Measurements from ENCODE around the gene CNIH3.

CNIH3 gene

GRCh38 chr1:224766266-224766665 lies 150.1 kb downstream of the CNIH3 start:
- TF ChIP-seq, protein P1, sequence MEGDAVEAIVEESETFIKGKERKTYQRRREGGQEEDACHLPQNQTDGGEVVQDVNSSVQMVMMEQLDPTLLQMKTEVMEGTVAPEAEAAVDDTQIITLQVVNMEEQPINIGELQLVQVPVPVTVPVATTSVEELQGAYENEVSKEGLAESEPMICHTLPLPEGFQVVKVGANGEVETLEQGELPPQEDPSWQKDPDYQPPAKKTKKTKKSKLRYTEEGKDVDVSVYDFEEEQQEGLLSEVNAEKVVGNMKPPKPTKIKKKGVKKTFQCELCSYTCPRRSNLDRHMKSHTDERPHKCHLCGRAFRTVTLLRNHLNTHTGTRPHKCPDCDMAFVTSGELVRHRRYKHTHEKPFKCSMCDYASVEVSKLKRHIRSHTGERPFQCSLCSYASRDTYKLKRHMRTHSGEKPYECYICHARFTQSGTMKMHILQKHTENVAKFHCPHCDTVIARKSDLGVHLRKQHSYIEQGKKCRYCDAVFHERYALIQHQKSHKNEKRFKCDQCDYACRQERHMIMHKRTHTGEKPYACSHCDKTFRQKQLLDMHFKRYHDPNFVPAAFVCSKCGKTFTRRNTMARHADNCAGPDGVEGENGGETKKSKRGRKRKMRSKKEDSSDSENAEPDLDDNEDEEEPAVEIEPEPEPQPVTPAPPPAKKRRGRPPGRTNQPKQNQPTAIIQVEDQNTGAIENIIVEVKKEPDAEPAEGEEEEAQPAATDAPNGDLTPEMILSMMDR (IDR thresholded peaks at IDR 0.05) = no peak

DNA sequence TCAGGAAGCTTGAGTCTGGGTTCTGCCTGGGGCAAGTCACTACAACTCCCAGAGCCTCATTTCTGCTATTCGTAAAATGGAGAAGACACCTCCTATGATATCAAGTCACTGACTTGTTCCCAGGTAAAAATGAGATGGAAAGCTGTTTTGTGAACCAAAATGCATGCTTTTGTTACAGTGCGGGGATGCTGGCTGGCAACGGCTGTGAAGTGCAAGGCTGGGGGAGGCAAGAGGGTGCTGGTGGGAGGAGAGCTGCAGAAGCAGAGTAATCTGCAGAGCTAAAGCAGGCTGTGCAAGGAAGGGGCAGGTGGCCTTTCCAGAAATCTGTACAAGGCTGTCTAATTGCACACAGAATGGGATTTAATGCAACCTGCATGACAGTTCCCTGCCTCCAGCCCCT lies 150.9 kb downstream of the CNIH3 start:
- TF ChIP-seq, protein P1 (IDR thresholded peaks at IDR 0.05) = no peak

DNA sequence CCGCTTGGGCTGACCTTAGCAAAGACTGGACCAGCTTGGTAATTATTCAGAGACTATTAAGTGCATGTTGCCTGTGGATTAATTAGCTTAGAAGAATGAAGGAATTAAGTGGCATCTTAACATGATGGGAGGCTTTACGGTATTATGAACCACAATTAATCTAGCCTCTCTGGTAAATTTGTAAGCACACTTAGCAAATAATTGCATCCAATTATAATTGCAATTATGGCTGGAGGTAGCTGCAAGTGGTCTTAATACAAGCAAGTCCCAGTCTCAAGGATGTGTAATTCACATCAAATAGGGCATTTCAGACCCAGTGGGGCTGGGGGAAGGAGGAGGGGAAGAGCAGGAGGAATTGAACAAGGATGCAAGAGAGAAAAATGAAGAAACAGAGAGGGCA lies 151.6 kb downstream of the CNIH3 start:
- TF ChIP-seq, protein P1 (IDR thresholded peaks at IDR 0.05) = no peak

- TF ChIP-seq, protein P1 (IDR thresholded peaks at IDR 0.05) = no peak
These were observed 152.9 kb downstream of the CNIH3 start for GRCh38 chr1:224768971-224769370.

GRCh38 chr1:224769452-224770335 lies 153.6 kb downstream of the CNIH3 start:
- TF ChIP-seq, protein P1 (IDR thresholded peaks at IDR 0.05) = no peak

DNA sequence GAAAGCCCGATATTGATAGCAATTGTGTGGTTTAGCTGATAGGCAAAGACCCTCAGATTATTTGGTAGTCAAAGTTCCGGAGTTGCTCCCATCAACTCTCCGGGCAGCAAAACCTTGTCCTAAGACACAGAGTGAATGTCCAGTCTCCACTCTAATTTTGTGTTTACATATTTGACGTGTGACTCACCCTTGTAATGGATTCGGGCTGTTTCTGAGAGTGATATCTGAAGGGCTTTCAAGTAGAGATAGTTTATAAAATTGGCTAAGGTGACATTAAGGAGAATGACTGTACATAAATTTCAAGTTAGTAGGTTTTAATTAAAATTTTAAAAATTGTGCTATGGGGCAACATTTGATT lies 154.2 kb downstream of the CNIH3 start:
- TF ChIP-seq, protein P1 (IDR thresholded peaks at IDR 0.05) = no peak

DNA sequence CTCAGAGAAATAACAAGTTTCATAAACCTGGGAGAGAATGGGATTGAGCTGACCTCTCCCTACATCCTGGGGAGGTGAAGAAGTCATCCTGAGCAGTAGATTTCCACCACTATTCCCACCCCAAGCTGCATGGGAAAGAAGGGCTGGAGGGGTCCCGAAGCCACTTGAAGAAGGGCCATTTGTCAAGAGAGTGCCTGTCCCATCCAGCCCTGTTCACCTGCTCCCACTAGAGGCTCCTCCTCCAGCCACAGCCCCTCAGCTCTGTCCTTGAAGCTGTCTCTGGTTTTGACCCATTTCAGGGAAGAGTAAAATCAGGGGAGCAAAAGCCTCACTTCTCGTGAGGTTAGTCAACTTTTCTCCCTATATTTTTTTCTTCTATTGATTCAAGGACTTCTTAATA lies 157.5 kb downstream of the CNIH3 start:
- TF ChIP-seq, protein P1 (IDR thresholded peaks at IDR 0.05) = no peak
